Stomach (tissue), 9 donors: ENCODE results near the gene TRAF3IP1. TPM values are rescaled to one million over a fixed set of nuclear protein-coding genes. Genes with fewer than 3 reads are reported as not detected.

Source experiments
- DNase-seq, 2 donors: peaks; one replicate each; pipeline versions ENCODE4 v3.0.0 to v3.0.0-alpha.2; 2013 to 2019
- H3K27ac ChIP-seq, 5 donors: fragments of 200-600 bp in 4 of 5; sonication (generic) in 4 of 5; one replicate each; pipeline ENCODE4 v1.5.1; 2013 to 2019; ENCODE audit warnings: mild to moderate bottlenecking in 1 of 5, moderate library complexity in 1 of 5
- H3K27me3 ChIP-seq, 3 donors: fragments of 200-600 bp; sonication (generic); one replicate each; pipeline ENCODE4 v1.5.1; 2017 to 2019; ENCODE audit warnings: mixed run types in 1 of 3
- H3K36me3 ChIP-seq, 4 donors: fragments of 200-600 bp; sonication (generic); 1 replicate in 3 of 4; 2 replicates in 1 of 4; pipeline ENCODE4 v1.5.1; 2016 to 2019
- H3K4me1 ChIP-seq, 4 donors: fragments of 200-600 bp; sonication (generic); one replicate each; pipeline ENCODE4 v1.5.1; 2016 to 2019
- H3K4me3 ChIP-seq, 4 donors: fragments of 200-600 bp; sonication (generic) in 3 of 4; one replicate each; pipeline ENCODE4 v1.5.1; 2016 to 2019; ENCODE audit warnings: mild to moderate bottlenecking in 1 of 4
- H3K9me3 ChIP-seq, 4 donors: fragments of 200-600 bp; sonication (generic); one replicate each; pipeline ENCODE4 v1.5.1; 2016 to 2019
- EP300 ChIP-seq: sonication (generic); formaldehyde crosslinking; IDR thresholded peaks from one replicate; pipeline ENCODE4 v1.6.1; 2017; ENCODE audit warnings: antibody characterized with exemption
- POLR2A ChIP-seq, 4 donors: fragments of 450-650 bp; IDR thresholded peaks; one replicate each; pipeline ENCODE4 v1.6.1; 2016; ENCODE audit warnings: antibody characterized with exemption in 4 of 4, control low read depth in 2 of 4, mild to moderate bottlenecking in 1 of 4, moderate library complexity in 1 of 4
- POLR2AphosphoS5 ChIP-seq, 3 donors: sonication (generic); formaldehyde crosslinking; IDR thresholded peaks; one replicate each; pipeline ENCODE4 v1.6.1; 2016; ENCODE audit warnings: antibody characterized with exemption in 3 of 3
- WGBS, 5 donors: extraction: QIAGEN DNeasy Blood & Tissue Kit in 3 of 5; methylation state at CpG; one replicate each; pipeline versions ENCODE4 v1.1.5 to v1.1.7; 2013 to 2018; 5-methylcytosine and 5-hydroxymethylcytosine counted together
- intact Hi-C: fragments of 100-400 bp; cut with DNase I; formaldehyde crosslinking; loops from one replicate; pipeline ENCODE4 v1.15.1; 2023; ENCODE audit warnings: low total_unique reads
- polyA plus RNA-seq, 3 donors: library from polyadenylated mRNA; stranded (reverse); fragments of 200-250 nt; gene quantifications; one replicate each; pipeline ENCODE4 v1.2.3, GENCODE V29; 2013
- total RNA-seq, 5 donors: library from RNA; depleted of rRNA; stranded (reverse); fragments of >200 nt; gene quantifications; one replicate each; pipeline versions ENCODE4 v1.1.0 to v1.2.3, GENCODE V29; 2014 to 2016
- TF ChIP-seq, protein P1 (sequence below), 7 experiments: fragments of 450-650 bp in 4 of 7; fragments of 200-600 bp in 3 of 7; sonication (generic) in 3 of 7; IDR thresholded peaks; one replicate each; pipeline ENCODE4 v1.5.1; 2016 to 2019; ENCODE audit warnings: antibody characterized with exemption in 7 of 7, control low read depth in 2 of 7, mild to moderate bottlenecking in 1 of 7
- donor health status: healthy with polysubstance abuse.
- donor health status: Bipolar disorder and iron deficiency.
- donor health status: healthy.

Gene TRAF3IP1
- total and polyA plus RNA-seq, 8 donors, result 0.58 to 21.1 (median 10.8) TPM

DNA sequence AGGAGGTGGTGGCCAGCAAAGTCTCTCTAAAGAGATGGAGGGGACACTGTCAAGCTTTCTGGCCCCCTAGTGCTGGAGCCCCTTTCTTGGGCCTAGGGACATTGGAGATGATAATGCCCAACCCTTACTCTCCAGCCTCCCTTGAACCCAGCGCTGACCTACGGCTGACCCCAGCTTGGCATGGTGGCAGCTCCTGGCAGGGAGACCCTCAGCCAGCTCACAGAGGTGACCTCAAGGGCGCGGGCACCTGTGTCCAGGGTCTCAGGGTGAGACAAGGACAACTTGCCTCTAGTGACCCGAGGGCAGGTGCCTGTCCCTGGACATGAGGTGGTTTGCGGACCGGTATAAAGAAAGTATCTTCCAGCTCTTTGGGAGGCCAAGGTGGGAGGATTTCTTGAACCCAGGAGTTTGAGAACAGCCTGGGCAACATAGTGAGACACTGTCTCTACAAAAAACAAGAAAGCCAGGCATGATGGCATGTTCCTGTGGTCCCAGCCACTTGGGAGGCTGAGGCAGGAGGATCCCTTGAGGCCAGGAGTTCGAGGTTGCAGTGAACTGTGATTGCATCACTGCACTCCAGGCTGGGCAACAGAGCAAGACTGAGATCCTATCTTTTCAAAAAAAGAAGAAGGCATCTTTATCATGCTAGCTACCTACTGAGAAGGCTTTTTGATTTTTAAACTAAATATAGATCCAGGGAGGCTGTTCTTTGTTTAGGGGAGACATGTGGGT lies 28.6 kb upstream of the TRAF3IP1 start:
- H3K27me3 ChIP-seq, result peaks cover 0 to 2% (median 0%) of the 10 kb centered on the region in 3 donors
- peak overlapping the region; percentile 49 to 99 (median 98) for H3K27ac ChIP-seq
- H3K36me3 ChIP-seq, result no peaks in the 10 kb centered on the region
- TF ChIP-seq POLR2A (IDR thresholded peaks at IDR 0.05) (no peak), POLR2AphosphoS5 (IDR thresholded peaks at IDR 0.05) (no peak), EP300 (no peak)
- TF ChIP-seq, protein P1, sequence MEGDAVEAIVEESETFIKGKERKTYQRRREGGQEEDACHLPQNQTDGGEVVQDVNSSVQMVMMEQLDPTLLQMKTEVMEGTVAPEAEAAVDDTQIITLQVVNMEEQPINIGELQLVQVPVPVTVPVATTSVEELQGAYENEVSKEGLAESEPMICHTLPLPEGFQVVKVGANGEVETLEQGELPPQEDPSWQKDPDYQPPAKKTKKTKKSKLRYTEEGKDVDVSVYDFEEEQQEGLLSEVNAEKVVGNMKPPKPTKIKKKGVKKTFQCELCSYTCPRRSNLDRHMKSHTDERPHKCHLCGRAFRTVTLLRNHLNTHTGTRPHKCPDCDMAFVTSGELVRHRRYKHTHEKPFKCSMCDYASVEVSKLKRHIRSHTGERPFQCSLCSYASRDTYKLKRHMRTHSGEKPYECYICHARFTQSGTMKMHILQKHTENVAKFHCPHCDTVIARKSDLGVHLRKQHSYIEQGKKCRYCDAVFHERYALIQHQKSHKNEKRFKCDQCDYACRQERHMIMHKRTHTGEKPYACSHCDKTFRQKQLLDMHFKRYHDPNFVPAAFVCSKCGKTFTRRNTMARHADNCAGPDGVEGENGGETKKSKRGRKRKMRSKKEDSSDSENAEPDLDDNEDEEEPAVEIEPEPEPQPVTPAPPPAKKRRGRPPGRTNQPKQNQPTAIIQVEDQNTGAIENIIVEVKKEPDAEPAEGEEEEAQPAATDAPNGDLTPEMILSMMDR (IDR thresholded peaks at IDR 0.05), result no peak
- DNase-seq, result no peak
- intact Hi-C loops, result no loop called here
- WGBS, 5 donors, result 93 to 98% (median 95%) methylated on average over 8 of the region's 8 CpGs
- no peak overlapping the region for H3K4me3 ChIP-seq
- no peaks in the 10 kb centered on the region for H3K9me3 ChIP-seq
- H3K4me1 ChIP-seq, result peaks cover 31 to 55% (median 54%) of the 10 kb centered on the region in 4 donors

DNA sequence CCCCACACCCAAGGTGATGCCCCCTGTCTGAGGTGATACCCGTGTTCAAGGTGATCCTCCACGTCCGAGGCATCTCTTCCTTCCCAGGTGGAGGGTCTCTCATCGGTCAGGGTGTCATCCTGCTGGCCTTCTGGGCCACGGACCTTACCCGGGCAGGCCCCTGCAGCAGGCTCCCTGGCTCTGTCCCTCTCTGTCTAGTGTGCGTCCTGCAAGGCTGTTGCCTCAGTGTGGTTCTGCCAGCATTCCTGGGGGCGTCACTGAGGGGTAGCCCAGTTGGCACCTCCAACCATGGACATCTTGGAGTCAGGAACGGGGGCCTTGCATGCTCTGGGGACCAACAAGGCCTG lies 26.3 kb upstream of the TRAF3IP1 start:
- 76 to 92% (median 88%) methylated on average over 4 to 9 of the region's 9 CpGs for WGBS, 5 donors
- Histone ChIP-seq H3K4me3 (no peak overlapping the region), H3K4me1 (peaks cover 21 to 50% (median 45%) of the 10 kb centered on the region in 4 donors), H3K36me3 (no peaks in the 10 kb centered on the region), H3K27ac (peak overlapping the region; percentile 50 to 76 (median 72)), H3K9me3 (no peaks in the 10 kb centered on the region), H3K27me3 (peaks cover 0 to 7% (median 0%) of the 10 kb centered on the region in 3 donors)
- no peak for DNase-seq
- intact Hi-C loops, result no loop called here
- TF ChIP-seq EP300, result no peak
- TF ChIP-seq, protein P1 (IDR thresholded peaks at IDR 0.05), result no peak
- no peak for TF ChIP-seq POLR2A (IDR thresholded peaks at IDR 0.05)
- TF ChIP-seq POLR2AphosphoS5 (IDR thresholded peaks at IDR 0.05), result no peak

DNA sequence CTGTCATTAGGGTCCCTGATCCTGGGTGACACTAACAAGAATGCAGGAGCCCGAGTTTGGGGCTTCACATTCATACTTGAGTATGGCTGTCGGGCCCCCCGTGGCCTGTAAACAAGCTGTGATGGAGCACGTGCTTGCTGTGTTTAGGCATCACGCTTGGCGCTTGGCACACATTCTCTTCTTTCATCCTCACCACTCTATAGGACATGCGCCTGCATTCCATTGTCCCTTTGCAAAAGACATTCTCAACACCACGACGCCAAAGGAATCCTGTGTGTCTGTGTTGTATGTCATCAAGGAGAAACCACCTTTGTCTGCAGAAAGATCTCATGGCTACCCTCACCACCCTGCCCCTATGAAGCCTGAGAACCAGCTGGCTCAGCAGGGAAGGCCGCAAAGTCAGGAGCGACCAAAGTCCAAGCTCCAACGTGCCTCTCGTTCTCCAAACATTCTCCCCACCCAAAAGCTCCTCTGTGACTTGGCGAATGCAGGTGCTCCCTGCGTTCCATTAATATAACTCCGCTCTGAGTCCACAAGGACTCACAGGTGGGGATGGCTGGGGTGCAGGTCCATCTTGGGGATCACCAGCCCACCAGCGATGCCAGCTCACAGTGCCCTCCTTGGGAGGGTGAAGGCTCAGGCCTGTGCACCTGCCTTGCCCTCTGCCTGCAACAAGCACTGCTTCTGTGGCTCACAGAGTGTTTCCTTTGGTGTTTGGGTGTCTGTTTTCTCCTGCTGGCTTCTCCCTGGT lies 25.8 kb upstream of the TRAF3IP1 start:
- Histone ChIP-seq H3K27ac (peak overlapping the region; percentile 50 to 76 (median 72)), H3K27me3 (peaks cover 0 to 7% (median 0%) of the 10 kb centered on the region in 3 donors), H3K4me1 (peaks cover 22 to 50% (median 45%) of the 10 kb centered on the region in 4 donors), H3K4me3 (no peak overlapping the region), H3K36me3 (no peaks in the 10 kb centered on the region), H3K9me3 (no peaks in the 10 kb centered on the region)
- WGBS, 5 donors, result 39 to 67% (median 55%) methylated on average over 16 to 17 of the region's 17 CpGs
- intact Hi-C loops, result no loop called here
- TF ChIP-seq POLR2A (IDR thresholded peaks at IDR 0.05) (no peak), POLR2AphosphoS5 (IDR thresholded peaks at IDR 0.05) (peak in 2 of 3 donors; percentile 55 to 65), EP300 (no peak)
- TF ChIP-seq, protein P1 (IDR thresholded peaks at IDR 0.05), result no peak
- peak; percentile 77 to 87 for DNase-seq
